Measurements from ENCODE around the gene PTRHD1. TPM values are rescaled to one million over a fixed set of nuclear protein-coding genes. Genes with fewer than 3 reads are reported as not detected.

PTRHD1 gene
- total RNA-seq, 4 donors from 2014 or later, result 17.3 to 45.0 (median 37.3) TPM

GRCh38 chr2:24819442-24820174 lies 26.4 kb upstream of the PTRHD1 start:
- Histone ChIP-seq H3K4me3 (no peak overlapping the region), H3K4me1 (no peaks in the 10 kb centered on the region), H3K27me3 (no peaks in the 10 kb centered on the region), H3K36me3 (peaks cover 0 to 18% of the 10 kb centered on the region in 2 donors), H3K27ac (no peak overlapping the region), H3K9me3 (no peaks in the 10 kb centered on the region)
- in situ Hi-C loops (cut with MboI; ENCODE audit: low sequenced_read_pairs in 4 of 4), result loop anchor here in 1 of 4 donors (10.0 kb wide), 1 partner anchor 405 kb away; no protein-coding TSS in a partner anchor
- DNase-seq, result no peak
- no peak for ATAC-seq
- intact Hi-C loops (cut with DNase I; ENCODE audit: low total_unique reads), result no loop called here
- TF ChIP-seq POLR2A (IDR thresholded peaks at IDR 0.05), result no peak
- no peak for TF ChIP-seq CTCF (IDR thresholded peaks at IDR 0.05 in 4 of 5, conservative IDR thresholded peaks at IDR 0.05 in 1 of 5)

GRCh38 chr2:24818721-24819167 lies 25.6 kb upstream of the PTRHD1 start:
- in situ Hi-C loops (cut with MboI; ENCODE audit: low sequenced_read_pairs in 4 of 4) (no loop called here), intact Hi-C loops (cut with DNase I; ENCODE audit: low total_unique reads) (no loop called here)
- Histone ChIP-seq H3K9me3 (no peaks in the 10 kb centered on the region), H3K4me3 (no peak overlapping the region), H3K36me3 (peaks cover 0 to 18% of the 10 kb centered on the region in 2 donors), H3K4me1 (no peaks in the 10 kb centered on the region), H3K27me3 (no peaks in the 10 kb centered on the region), H3K27ac (no peak overlapping the region)
- no peak for TF ChIP-seq POLR2A (IDR thresholded peaks at IDR 0.05)
- TF ChIP-seq CTCF (IDR thresholded peaks at IDR 0.05 in 4 of 5, conservative IDR thresholded peaks at IDR 0.05 in 1 of 5), result no peak
- DNase-seq, result no peak
- no peak for ATAC-seq

- Histone ChIP-seq H3K4me3 (no peak overlapping the region), H3K9me3 (no peaks in the 10 kb centered on the region), H3K36me3 (peaks cover 0 to 16% of the 10 kb centered on the region in 2 donors), H3K27me3 (no peaks in the 10 kb centered on the region), H3K27ac (no peak overlapping the region), H3K4me1 (peaks cover 0 to 5% of the 10 kb centered on the region in 2 donors)
- TF ChIP-seq POLR2A (IDR thresholded peaks at IDR 0.05), result no peak
- no peak for TF ChIP-seq CTCF (IDR thresholded peaks at IDR 0.05 in 4 of 5, conservative IDR thresholded peaks at IDR 0.05 in 1 of 5)
- no peak for ATAC-seq
- in situ Hi-C loops (cut with MboI; ENCODE audit: low sequenced_read_pairs in 4 of 4), result no loop called here
- intact Hi-C loops (cut with DNase I; ENCODE audit: low total_unique reads), result no loop called here
- no peak for DNase-seq
Observed at GRCh38 chr2:24816884-24817283, 23.7 kb upstream of the PTRHD1 start.

GRCh38 chr2:24816404-24816803 lies 23.2 kb upstream of the PTRHD1 start:
- peaks cover 0 to 11% of the 10 kb centered on the region in 2 donors for H3K36me3 ChIP-seq
- DNase-seq, result no peak
- in situ Hi-C loops (cut with MboI; ENCODE audit: low sequenced_read_pairs in 4 of 4), result no loop called here
- TF ChIP-seq CTCF (IDR thresholded peaks at IDR 0.05 in 4 of 5, conservative IDR thresholded peaks at IDR 0.05 in 1 of 5), result no peak
- TF ChIP-seq POLR2A (IDR thresholded peaks at IDR 0.05), result no peak
- peaks cover 0 to 5% of the 10 kb centered on the region in 2 donors for H3K4me1 ChIP-seq
- ATAC-seq, result no peak
- H3K9me3 ChIP-seq, result no peaks in the 10 kb centered on the region
- H3K27ac ChIP-seq, result no peak overlapping the region
- no peaks in the 10 kb centered on the region for H3K27me3 ChIP-seq
- no peak overlapping the region for H3K4me3 ChIP-seq
- intact Hi-C loops (cut with DNase I; ENCODE audit: low total_unique reads), result no loop called here
